IMR-90 (cell line): ENCODE data around the gene ACAD10. TPM values are rescaled to one million over a fixed set of nuclear protein-coding genes. Genes with fewer than 3 reads are reported as not detected.
A peak's percentile ranks its signal among the peaks of the same experiment; 100 is the strongest.

Experiments used
- ATAC-seq: fragments of 200-7000 bp; cut with Tn5 transposase; 2 replicates; pipeline ENCODE4 v1.9.1; 2020; ENCODE audit warnings: low read depth, mild to moderate bottlenecking, moderate library complexity
- BruUV-seq: library from RNA; stranded (reverse); fragments of 400-500 nt; replicated peaks from 2 replicates; lab custom pipeline; 2021; lab: Mats Ljungman, UMichigan
- CTCF ChIA-PET: fragments of 300-600 bp; formaldehyde crosslinking; extraction: SDS; loops from one replicate; lab custom pipeline; 2021; ENCODE audit warnings: antibody characterized with exemption; lab: Yijun Ruan, JAX
- POLR2A ChIA-PET: fragments of 300-600 bp; sonication (Branson Sonifier 250); formaldehyde crosslinking; loops from one replicate; lab custom pipeline; 2022; ENCODE audit warnings: antibody characterized with exemption; ENCODE audit not compliant: unreplicated experiment; lab: Charles Lee
- DNase-seq: peaks from one replicate; pipeline ENCODE4 v3.0.0; 2013
- H2AFZ ChIP-seq: replicated peaks from 2 replicates; pipeline ENCODE3; 2013; ENCODE audit warnings: low read length, mild to moderate bottlenecking; ENCODE audit not compliant: poor library complexity
- H2AK5ac ChIP-seq: 2 replicates; pipeline ENCODE4 v1.6.1; 2013; ENCODE audit warnings: low read depth, low read length, inconsistent platforms
- H2AK9ac ChIP-seq: replicated peaks from 2 replicates; pipeline ENCODE3; 2013; ENCODE audit warnings: mild to moderate bottlenecking, low read depth, low read length, moderate library complexity; ENCODE audit not compliant: poor library complexity
- H2BK120ac ChIP-seq: 2 replicates; pipeline ENCODE4 v1.6.1; 2013; ENCODE audit warnings: low read depth, low read length, inconsistent platforms
- H2BK15ac ChIP-seq: 3 replicates; pipeline ENCODE4 v1.6.1; 2013; ENCODE audit warnings: low read depth, low read length, inconsistent platforms
- H2BK20ac ChIP-seq: 2 replicates; pipeline ENCODE4 v1.6.1; 2013; ENCODE audit warnings: low read depth, mild to moderate bottlenecking, inconsistent platforms, low read length, moderate library complexity
- H2BK5ac ChIP-seq: 2 replicates; pipeline ENCODE4 v1.6.1; 2013; ENCODE audit warnings: mild to moderate bottlenecking, low read depth, low read length, inconsistent platforms; ENCODE audit not compliant: poor library complexity, severe bottlenecking
- H3K14ac ChIP-seq: replicated peaks from 2 replicates; pipeline ENCODE4 v1.6.1; 2013; ENCODE audit warnings: low read depth, low read length, inconsistent platforms
- H3K18ac ChIP-seq: 2 replicates; pipeline ENCODE4 v1.6.1; 2013; ENCODE audit warnings: low read depth, low read length, control low read depth
- H3K23ac ChIP-seq: 2 replicates; pipeline ENCODE4 v1.6.1; 2013; ENCODE audit warnings: low read depth, low read length, inconsistent platforms
- H3K27ac ChIP-seq: 2 replicates; pipeline ENCODE4 v1.5.1; 2013; ENCODE audit warnings: mild to moderate bottlenecking, control low read depth, low read length; ENCODE audit not compliant: insufficient read depth
- H3K27me3 ChIP-seq: 2 replicates; pipeline ENCODE4 v1.6.1; 2013; ENCODE audit warnings: low read length; ENCODE audit not compliant: control insufficient read depth, insufficient read depth
- H3K36me3 ChIP-seq: 2 replicates; pipeline ENCODE4 v1.6.1; 2013; ENCODE audit warnings: low read length, mixed read lengths; ENCODE audit not compliant: control insufficient read depth, insufficient read depth
- H3K4ac ChIP-seq: 2 replicates; pipeline ENCODE4 v1.6.1; 2013; ENCODE audit warnings: low read depth, low read length, inconsistent platforms
- H3K4me1 ChIP-seq: 2 replicates; pipeline ENCODE4 v1.6.1; 2013; ENCODE audit warnings: low read length, mixed read lengths; ENCODE audit not compliant: control insufficient read depth, insufficient read depth
- H3K4me2 ChIP-seq: 2 replicates; pipeline ENCODE4 v1.6.1; 2013; ENCODE audit warnings: low read depth, mild to moderate bottlenecking, control low read depth, low read length, moderate library complexity
- H3K4me3 ChIP-seq: 2 replicates; pipeline ENCODE4 v1.5.1; 2013; ENCODE audit warnings: low read depth, mild to moderate bottlenecking, control low read depth, low read length, moderate library complexity; ENCODE audit not compliant: insufficient read depth
- H3K56ac ChIP-seq: 2 replicates; pipeline ENCODE4 v1.6.1; 2013; ENCODE audit warnings: low read length, inconsistent platforms; ENCODE audit not compliant: insufficient read depth; ENCODE audit errors: extremely low read depth
- H3K79me1 ChIP-seq, 2 experiments: 2 replicates each; pipeline ENCODE4 v1.6.1; 2013; ENCODE audit warnings: low read length in 2 of 2, inconsistent platforms in 1 of 2, low read depth in 1 of 2
- H3K9ac ChIP-seq: 2 replicates; pipeline ENCODE4 v1.6.1; 2013; ENCODE audit warnings: low read depth, low read length, control low read depth
- H3K9me1 ChIP-seq: 2 replicates; pipeline ENCODE4 v1.6.1; 2013; ENCODE audit warnings: low read length, inconsistent platforms; ENCODE audit not compliant: insufficient read depth
- H3K9me3 ChIP-seq: 2 replicates; pipeline ENCODE4 v1.6.1; 2013; ENCODE audit warnings: low read length; ENCODE audit not compliant: control insufficient read depth, insufficient read depth
- H4K20me1 ChIP-seq: 2 replicates; pipeline ENCODE4 v1.6.1; 2013; ENCODE audit warnings: low read length, inconsistent platforms; ENCODE audit not compliant: insufficient read depth
- H4K5ac ChIP-seq: 2 replicates; pipeline ENCODE4 v1.6.1; 2013; ENCODE audit warnings: mild to moderate bottlenecking, low read depth, low read length, control low read depth
- H4K8ac ChIP-seq, 2 experiments: 2 replicates each; pipeline ENCODE4 v1.6.1; 2013; ENCODE audit warnings: low read depth in 2 of 2, low read length in 2 of 2, control low read depth in 1 of 2, inconsistent platforms in 1 of 2
- H4K91ac ChIP-seq: 2 replicates; pipeline ENCODE4 v1.6.1; 2013; ENCODE audit warnings: low read depth, low read length, inconsistent platforms; ENCODE audit not compliant: insufficient read depth
- CTCF ChIP-seq: conservative IDR thresholded peaks from 2 replicates; pipeline ENCODE4 v1.5.1; 2012; ENCODE audit warnings: mild to moderate bottlenecking, low read depth, low read length, improper control_type of control experiment
- ELK1 ChIP-seq: fragments of 150-350 bp; IDR thresholded peaks from 2 replicates; pipeline ENCODE4 v1.6.1; 2016; ENCODE audit warnings: low read depth, mild to moderate bottlenecking, low read length, moderate library complexity, borderline replicate concordance
- FOS ChIP-seq: fragments of 150-350 bp; IDR thresholded peaks from 2 replicates; pipeline ENCODE4 v1.6.1; 2016; ENCODE audit warnings: low read depth, low read length
- MAZ ChIP-seq: IDR thresholded peaks from 2 replicates; pipeline ENCODE4 v1.6.1; 2012; ENCODE audit warnings: low read depth, mild to moderate bottlenecking, low read length, improper control_type of control experiment, moderate library complexity, borderline replicate concordance
- RAD21 ChIP-seq: IDR thresholded peaks from 2 replicates; pipeline ENCODE4 v1.6.1; 2012; ENCODE audit warnings: low read length, improper control_type of control experiment
- SMC3 ChIP-seq: fragments of 150-350 bp; IDR thresholded peaks from 2 replicates; pipeline ENCODE4 v1.6.1; 2016; ENCODE audit warnings: low read depth, mild to moderate bottlenecking, antibody characterized with exemption, low read length, moderate library complexity
- WGBS, 2 experiments: methylation state at CpG; one replicate each; pipeline versions ENCODE4 v1.1.5 to v1.1.7; 2013; ENCODE audit warnings: missing lambda C conversion rate in 2 of 2; ENCODE audit not compliant: insufficient read length in 1 of 2; ENCODE audit errors: extremely low coverage in 2 of 2; 5-methylcytosine and 5-hydroxymethylcytosine counted together
- dilution Hi-C: fragments of 300-500 bp; cut with HindIII; formaldehyde crosslinking; loops from one replicate; pipeline ENCODE4 v1.14.3; 2018; ENCODE audit warnings: low sequenced_read_pairs; ENCODE audit not compliant: unreplicated experiment
- in situ Hi-C: fragments of 300-500 bp; cut with MboI; formaldehyde crosslinking; loops from 3 replicates; pipeline ENCODE4 v1.14.3; 2019; ENCODE audit warnings: low sequenced_read_pairs, inconsistent platforms, mixed read lengths
- intact Hi-C: fragments of 100-400 bp; cut with micrococcal nuclease; formaldehyde crosslinking; loops from 2 replicates; pipeline ENCODE4 v1.10.0; 2022
- polyA plus RNA-seq, 3 experiments: library from polyadenylated mRNA; depleted of rRNA; stranded (reverse); fragments of >200 nt; gene quantifications; 2 replicates each; pipeline ENCODE4 v1.2.3, GENCODE V29; 2012; ENCODE audit warnings: low replicate concordance in 1 of 3
- total RNA-seq: library from RNA; depleted of rRNA; stranded (reverse); fragments of >200 nt; gene quantifications from 2 replicates; pipeline ENCODE4 v1.2.3, GENCODE V29; 2012

Gene ACAD10
- total and polyA plus RNA-seq, 2 of the 4 experiments (the other 2 are of a cell fraction) = 12.4 to 21.0 TPM

GRCh38 chr12:111753144-111753881 lies 67.5 kb downstream of the ACAD10 start:
- H2BK5ac ChIP-seq = no peak overlapping the region
- no peaks in the 10 kb centered on the region for H3K79me1 ChIP-seq
- no peak overlapping the region for H3K9ac ChIP-seq
- peak; percentile 86 for TF ChIP-seq CTCF
- peak; percentile 85 for TF ChIP-seq SMC3
- no peak for TF ChIP-seq FOS
- TF ChIP-seq ELK1 = no peak
- peak; percentile 27; the same call in 1 of the 2 replicates for TF ChIP-seq MAZ
- peak; percentile 85 for TF ChIP-seq RAD21
- H3K4me1 ChIP-seq = peaks cover 13% of the 10 kb centered on the region; the same call in 1 of the 2 replicates
- ATAC-seq (peak; percentile 94), DNase-seq (peak; percentile 61)
- H3K18ac ChIP-seq = no peak overlapping the region
- H2BK15ac ChIP-seq = no peak overlapping the region
- BruUV-seq = no TSS peak
- peak overlapping the region; percentile 81 for H2AFZ ChIP-seq
- ChIA-PET CTCF (interaction anchor here (0.6 to 3.3 kb wide), 5 partner anchors 34 to 62 kb away, joined by 3 to 17 read pairs (median 4); no protein-coding TSS in a partner anchor), POLR2A (no interaction called here)
- H4K20me1 ChIP-seq = peaks cover 5% of the 10 kb centered on the region; the same call in 1 of the 2 replicates
- no peaks in the 10 kb centered on the region for H3K9me3 ChIP-seq
- intact Hi-C loops = loop anchor here (1.0 kb wide), 2 partner anchors 35 to 60 kb away; no protein-coding TSS in a partner anchor
- no peak overlapping the region; the same call in 1 of the 2 replicates for H2AK5ac ChIP-seq
- no peak overlapping the region for H4K8ac ChIP-seq
- H3K4me2 ChIP-seq = no peak overlapping the region
- H3K56ac ChIP-seq = no peak overlapping the region
- H3K23ac ChIP-seq = no peak overlapping the region
- in situ Hi-C loops = no loop called here
- H3K36me3 ChIP-seq = peaks cover 26% of the 10 kb centered on the region
- H3K4me3 ChIP-seq = no peak overlapping the region
- dilution Hi-C loops = no loop called here
- H3K4ac ChIP-seq = no peak overlapping the region
- 73% methylated on average over 16 of the region's 23 CpGs; no CpG with 5 or more reads in 1 of the 2 experiments for WGBS, 2 experiments
- no peak overlapping the region for H4K5ac ChIP-seq
- no peaks in the 10 kb centered on the region for H3K27me3 ChIP-seq
- no peak overlapping the region for H4K91ac ChIP-seq
- no peak overlapping the region for H2BK20ac ChIP-seq
- peak overlapping the region; percentile 91 for H2AK9ac ChIP-seq
- no peak overlapping the region for H3K14ac ChIP-seq
- no peak overlapping the region for H3K27ac ChIP-seq
- no peak overlapping the region for H2BK120ac ChIP-seq
- no peaks in the 10 kb centered on the region for H3K9me1 ChIP-seq
